B cell (primary cell): ENCODE data around the gene TMEM201. TPM values are rescaled to one million over a fixed set of nuclear protein-coding genes. Genes with fewer than 3 reads are reported as not detected.

Experiments used
- ATAC-seq: fragments of 200-7000 bp; cut with Tn5 transposase; one replicate; pipeline ENCODE4 v1.10.0; 2021; ENCODE audit warnings: low read depth, mild to moderate bottlenecking, moderate number of reproducible peaks, moderate library complexity
- CTCF ChIA-PET: fragments of 350-600 bp; sonication (Branson Sonifier 250); formaldehyde crosslinking; loops from one replicate; lab custom pipeline; 2021; ENCODE audit warnings: antibody characterized with exemption, inconsistent platforms; lab: Charles Lee
- POLR2A ChIA-PET: fragments of 350-600 bp; sonication (Branson Sonifier 250); formaldehyde crosslinking; loops from one replicate; lab custom pipeline; 2021; ENCODE audit warnings: antibody characterized with exemption; lab: Charles Lee
- DNase-seq: peaks from one replicate; pipeline ENCODE4 v3.0.0; 2013
- H2AFZ ChIP-seq: 2 replicates; pipeline ENCODE4 v1.6.1; 2012; ENCODE audit warnings: mild to moderate bottlenecking, low read depth, low read length; ENCODE audit not compliant: insufficient read depth, poor library complexity, severe bottlenecking
- H3K27ac ChIP-seq, 2 donors: 1 replicate in 1 of 2; 2 replicates in 1 of 2; pipeline ENCODE4 v1.5.1; 2012 to 2013; ENCODE audit warnings: low read length in 2 of 2, mild to moderate bottlenecking in 2 of 2, moderate library complexity in 1 of 2
- H3K27me3 ChIP-seq, 4 experiments: fragments of 200-600 bp in 1 of 4; sonication (generic) in 1 of 4; replicated peaks in 1 of 4; 1 replicate in 2 of 4; 2 replicates in 2 of 4; pipeline versions ENCODE4 v1.6.1 to v1.7.0; 2013 to 2016; ENCODE audit warnings: low read length in 3 of 4, mild to moderate bottlenecking in 2 of 4, mixed read lengths in 1 of 4, moderate library complexity in 1 of 4; ENCODE audit not compliant: insufficient read depth in 4 of 4, control insufficient read depth in 3 of 4; ENCODE audit errors: control extremely low read depth in 1 of 4
- H3K36me3 ChIP-seq, 2 experiments: replicated peaks in 1 of 2; 1 replicate in 1 of 2; 2 replicates in 1 of 2; pipeline versions ENCODE4 v1.6.1 to v1.7.1; 2013; ENCODE audit warnings: low read length in 1 of 2; ENCODE audit not compliant: insufficient read depth in 2 of 2, control insufficient read depth in 1 of 2; ENCODE audit errors: control extremely low read depth in 1 of 2, extremely low read depth in 1 of 2
- H3K4me1 ChIP-seq, 2 donors: fragments of 200-600 bp in 1 of 2; sonication (generic) in 1 of 2; 1 replicate in 1 of 2; 2 replicates in 1 of 2; pipeline versions ENCODE4 v1.5.1 to v1.6.1; 2013 to 2017; ENCODE audit warnings: low read length in 2 of 2; ENCODE audit not compliant: control insufficient read depth in 2 of 2, insufficient read depth in 2 of 2
- H3K4me2 ChIP-seq: replicated peaks from 2 replicates; pipeline ENCODE3; 2012; ENCODE audit warnings: mild to moderate bottlenecking, low read depth, low read length; ENCODE audit not compliant: poor library complexity, severe bottlenecking
- H3K4me3 ChIP-seq, 5 experiments: fragments of 200-600 bp in 1 of 5; sonication (generic) in 1 of 5; 1 replicate in 3 of 5; 2 replicates in 2 of 5; pipeline versions ENCODE4 v1.5.1 to v1.7.0; 2011 to 2016; ENCODE audit warnings: low read length in 4 of 5, mild to moderate bottlenecking in 4 of 5, low read depth in 2 of 5, control low read depth in 1 of 5, moderate library complexity in 1 of 5; ENCODE audit not compliant: insufficient read depth in 1 of 5; ENCODE audit errors: control extremely low read depth in 1 of 5, extremely low read depth in 1 of 5
- H3K79me2 ChIP-seq: fragments of 200-600 bp; sonication (generic); one replicate; pipeline ENCODE4 v1.6.0; 2016; ENCODE audit warnings: low read length; ENCODE audit not compliant: control insufficient read depth, insufficient read depth
- H3K9ac ChIP-seq: fragments of 200-600 bp; sonication (generic); 2 replicates; pipeline ENCODE4 v1.6.1; 2017; ENCODE audit warnings: mild to moderate bottlenecking, low read length, moderate library complexity
- H3K9me3 ChIP-seq, 3 donors: one replicate each; pipeline versions ENCODE4 v1.6.1 to v1.7.1; 2013; ENCODE audit warnings: low read length in 2 of 3; ENCODE audit not compliant: control insufficient read depth in 2 of 3, insufficient read depth in 1 of 3; ENCODE audit errors: control extremely low read depth in 1 of 3
- H4K20me1 ChIP-seq: 2 replicates; pipeline ENCODE4 v1.6.0; 2012; ENCODE audit warnings: mild to moderate bottlenecking, low read length; ENCODE audit not compliant: insufficient read depth, control insufficient read depth, poor library complexity, severe bottlenecking
- H3K27ac Mint-ChIP-seq: one replicate; pipeline ENCODE4 v1.8.0; 2021; ENCODE audit warnings: mixed read lengths
- H3K27me3 Mint-ChIP-seq: one replicate; pipeline ENCODE4 v1.8.0; 2021; ENCODE audit warnings: mixed read lengths
- H3K4me1 Mint-ChIP-seq: one replicate; pipeline ENCODE4 v1.8.0; 2021; ENCODE audit warnings: mixed read lengths
- H3K4me3 Mint-ChIP-seq: one replicate; pipeline ENCODE4 v1.8.0; 2021; ENCODE audit warnings: mixed read lengths
- H3K9me3 Mint-ChIP-seq: one replicate; pipeline ENCODE4 v1.8.0; 2022; ENCODE audit warnings: mixed read lengths; ENCODE audit not compliant: insufficient read depth
- CTCF ChIP-seq: fragments of 200-600 bp; IDR thresholded peaks from one replicate; pipeline ENCODE4 v1.8.0; 2022; ENCODE audit warnings: antibody characterized with exemption, mild to moderate bottlenecking
- EZH2 ChIP-seq: IDR thresholded peaks from 2 replicates; pipeline ENCODE4 v1.6.1; 2012; ENCODE audit warnings: borderline replicate concordance, low read depth, mild to moderate bottlenecking, moderate library complexity, low read length; ENCODE audit not compliant: insufficient read depth, poor library complexity, severe bottlenecking
- WGBS: methylation state at CpG from one replicate; pipeline ENCODE4 v1.1.5; 2013; ENCODE audit warnings: missing lambda C conversion rate; ENCODE audit not compliant: insufficient coverage; 5-methylcytosine and 5-hydroxymethylcytosine counted together
- intact Hi-C: fragments of 100-400 bp; cut with micrococcal nuclease; formaldehyde crosslinking; loops from one replicate; pipeline ENCODE4 v1.10.0; 2022
- polyA plus RNA-seq: library from polyadenylated mRNA; depleted of rRNA; stranded (reverse); fragments of >200 nt; gene quantifications from 2 replicates; pipeline ENCODE4 v1.2.3, GENCODE V29; 2012
- total RNA-seq, 2 donors: library from RNA; stranded (reverse); fragments of 120-200 nt in 1 of 2; gene quantifications; 1 replicate in 1 of 2; 2 replicates in 1 of 2; pipeline versions ENCODE4 v1.2.3 to v1.2.4, GENCODE V29; 2013 to 2022

The TMEM201 gene
- total and polyA plus RNA-seq, 2 donors (not counting 1 experiment from before 2014, with no cell fraction given), result 6.5 to 9.1 TPM

- peaks cover 26% of the 10 kb centered on the region for H3K79me2 ChIP-seq
- ChIA-PET POLR2A (interaction anchor here (0.6 to 0.7 kb wide), 2 partner anchors 77 to 142 kb away, joined by 3 to 7 read pairs; no protein-coding TSS in a partner anchor), CTCF (interaction anchor here (0.8 to 1.2 kb wide), 3 partner anchors 18 to 107 kb away, joined by 5 to 7 read pairs (median 5); no protein-coding TSS in a partner anchor)
- peaks cover 0 to 17% of the 10 kb centered on the region in 2 experiments for H3K36me3 ChIP-seq
- 97% methylated on average over 12 of the region's 14 CpGs for WGBS
- H4K20me1 ChIP-seq, result peaks cover 20% of the 10 kb centered on the region
- H3K9me3 ChIP-seq, result no peaks in the 10 kb centered on the region
- no peak overlapping the region for H3K27ac Mint-ChIP-seq
- TF ChIP-seq EZH2, result no peak
- no peak for TF ChIP-seq CTCF
- H2AFZ ChIP-seq, result no peak overlapping the region
- ATAC-seq (no peak), DNase-seq (no peak)
- no peak overlapping the region for H3K4me3 ChIP-seq
- no peak overlapping the region for H3K4me3 Mint-ChIP-seq
- intact Hi-C loops, result no loop called here
- no peaks in the 10 kb centered on the region for H3K27me3 ChIP-seq
- no peaks in the 10 kb centered on the region for H3K9me3 Mint-ChIP-seq
- peaks cover 9 to 13% of the 10 kb centered on the region in 2 donors for H3K4me1 ChIP-seq
- H3K27me3 Mint-ChIP-seq, result no peaks in the 10 kb centered on the region
- H3K9ac ChIP-seq, result no peak overlapping the region
- H3K4me2 ChIP-seq, result no peak overlapping the region
- no peak overlapping the region for H3K27ac ChIP-seq
- peaks cover 11% of the 10 kb centered on the region for H3K4me1 Mint-ChIP-seq
These were observed 8.9 kb downstream of the TMEM201 start for GRCh38 chr1:9597361-9598315.

DNA sequence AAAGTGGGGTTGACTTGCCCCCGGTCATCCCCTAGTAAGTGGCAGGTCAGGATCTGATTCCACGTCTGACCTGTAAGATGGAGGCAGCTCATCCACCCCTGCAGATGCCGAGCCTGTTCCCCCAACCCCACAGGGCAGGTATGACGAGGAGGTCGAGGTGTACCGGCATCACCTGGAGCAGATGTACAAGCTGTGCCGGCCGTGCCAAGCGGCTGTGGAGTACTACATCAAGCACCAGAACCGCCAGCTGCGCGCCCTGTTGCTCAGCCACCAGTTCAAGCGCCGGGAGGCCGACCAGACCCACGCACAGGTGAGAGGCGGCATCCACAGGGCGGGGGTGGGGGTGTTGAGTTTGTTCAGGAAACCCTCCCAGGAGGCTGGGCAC, 9.6 kb downstream of the TMEM201 start:
- DNase-seq (no peak), ATAC-seq (no peak)
- H3K4me1 Mint-ChIP-seq, result peaks cover 5% of the 10 kb centered on the region
- Histone ChIP-seq H4K20me1 (peaks cover 16% of the 10 kb centered on the region), H3K79me2 (peaks cover 19% of the 10 kb centered on the region), H3K36me3 (peaks cover 0 to 19% of the 10 kb centered on the region in 2 experiments), H3K4me3 (no peak overlapping the region), H3K27ac (no peak overlapping the region), H3K4me1 (peaks cover 4 to 6% of the 10 kb centered on the region in 2 donors), H3K9ac (no peak overlapping the region), H2AFZ (no peak overlapping the region), H3K9me3 (no peaks in the 10 kb centered on the region), H3K4me2 (no peak overlapping the region), H3K27me3 (no peaks in the 10 kb centered on the region)
- no peaks in the 10 kb centered on the region for H3K9me3 Mint-ChIP-seq
- CTCF ChIA-PET, result interaction anchor here (0.8 to 1.2 kb wide), 2 partner anchors 17 to 107 kb away, joined by 5 to 7 read pairs; no protein-coding TSS in a partner anchor
- POLR2A ChIA-PET, result no interaction called here
- no peak overlapping the region for H3K27ac Mint-ChIP-seq
- no peaks in the 10 kb centered on the region for H3K27me3 Mint-ChIP-seq
- 98% methylated on average over 18 of the region's 18 CpGs for WGBS
- intact Hi-C loops, result no loop called here
- no peak for TF ChIP-seq CTCF
- no peak for TF ChIP-seq EZH2
- H3K4me3 Mint-ChIP-seq, result no peak overlapping the region
